Ascending aorta (tissue), 2 donors: ENCODE results near the gene CLASP1. TPM values are rescaled to one million over a fixed set of nuclear protein-coding genes. Genes with fewer than 3 reads are reported as not detected.

Source experiments
- DNase-seq, 2 donors: peaks; one replicate each; pipeline ENCODE4 v3.0.0-alpha.2; 2019; ENCODE audit warnings: low spot score in 2 of 2
- H3K27ac ChIP-seq, 2 donors: fragments of 200-600 bp; sonication (generic); one replicate each; pipeline ENCODE4 v1.5.1; 2016 to 2017; ENCODE audit warnings: mild to moderate bottlenecking in 1 of 2
- H3K27me3 ChIP-seq: fragments of 200-600 bp; sonication (generic); one replicate; pipeline ENCODE4 v1.5.1; 2017
- H3K36me3 ChIP-seq, 2 donors: fragments of 200-600 bp; sonication (generic); one replicate each; pipeline ENCODE4 v1.5.1; 2016
- H3K4me1 ChIP-seq, 2 donors: fragments of 200-600 bp; sonication (generic); one replicate each; pipeline ENCODE4 v1.5.1; 2016 to 2017; ENCODE audit warnings: mild to moderate bottlenecking in 1 of 2
- H3K4me3 ChIP-seq, 2 donors: fragments of 200-600 bp; sonication (generic); one replicate each; pipeline ENCODE4 v1.5.1; 2016 to 2017; ENCODE audit warnings: mild to moderate bottlenecking in 1 of 2
- H3K9me3 ChIP-seq, 2 donors: fragments of 200-600 bp; sonication (generic); one replicate each; pipeline ENCODE4 v1.5.1; 2016
- intact Hi-C: fragments of 100-400 bp; cut with DNase I; formaldehyde crosslinking; loops from one replicate; pipeline ENCODE4 v1.15.1; 2023
- total RNA-seq: library from RNA; depleted of rRNA; stranded (reverse); fragments of >200 nt; gene quantifications from one replicate; pipeline ENCODE4 v1.1.0, GENCODE V29; 2016
- TF ChIP-seq, protein P1 (sequence below), 3 experiments: fragments of 200-600 bp in 2 of 3; fragments of 450-650 bp in 1 of 3; sonication (generic) in 2 of 3; IDR thresholded peaks; one replicate each; pipeline ENCODE4 v1.5.1; 2016 to 2019; ENCODE audit warnings: antibody characterized with exemption in 3 of 3, mild to moderate bottlenecking in 1 of 3, moderate library complexity in 1 of 3

CLASP1 gene
- total RNA-seq, 1 donor from 2014 or later: 78.0 TPM

DNA sequence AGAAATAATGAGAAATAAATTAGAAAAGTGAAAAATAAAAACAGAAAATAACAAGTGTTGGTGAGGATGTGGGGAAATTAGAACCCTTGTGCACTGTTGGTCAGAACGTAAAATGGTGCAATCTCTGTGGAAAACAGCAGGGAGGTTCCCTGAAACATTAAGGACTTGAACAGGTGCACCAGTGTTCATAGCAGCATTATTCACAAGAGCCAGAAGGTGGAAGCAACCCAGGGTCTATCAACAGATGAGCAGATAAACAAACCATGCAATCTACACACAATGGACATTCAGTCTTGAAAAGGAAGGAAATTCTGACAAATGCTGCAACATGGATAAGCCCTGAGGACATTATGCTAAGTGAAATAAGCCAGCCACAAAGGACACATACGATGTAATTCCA lies 306.1 kb downstream of the CLASP1 start:
- no peak for DNase-seq
- Histone ChIP-seq H3K27me3 (no peaks in the 10 kb centered on the region), H3K27ac (no peak overlapping the region), H3K4me1 (no peaks in the 10 kb centered on the region), H3K9me3 (no peaks in the 10 kb centered on the region), H3K36me3 (peaks cover 69 to 90% of the 10 kb centered on the region in 2 donors), H3K4me3 (no peak overlapping the region)
- intact Hi-C loops: no loop called here
- TF ChIP-seq, protein P1, sequence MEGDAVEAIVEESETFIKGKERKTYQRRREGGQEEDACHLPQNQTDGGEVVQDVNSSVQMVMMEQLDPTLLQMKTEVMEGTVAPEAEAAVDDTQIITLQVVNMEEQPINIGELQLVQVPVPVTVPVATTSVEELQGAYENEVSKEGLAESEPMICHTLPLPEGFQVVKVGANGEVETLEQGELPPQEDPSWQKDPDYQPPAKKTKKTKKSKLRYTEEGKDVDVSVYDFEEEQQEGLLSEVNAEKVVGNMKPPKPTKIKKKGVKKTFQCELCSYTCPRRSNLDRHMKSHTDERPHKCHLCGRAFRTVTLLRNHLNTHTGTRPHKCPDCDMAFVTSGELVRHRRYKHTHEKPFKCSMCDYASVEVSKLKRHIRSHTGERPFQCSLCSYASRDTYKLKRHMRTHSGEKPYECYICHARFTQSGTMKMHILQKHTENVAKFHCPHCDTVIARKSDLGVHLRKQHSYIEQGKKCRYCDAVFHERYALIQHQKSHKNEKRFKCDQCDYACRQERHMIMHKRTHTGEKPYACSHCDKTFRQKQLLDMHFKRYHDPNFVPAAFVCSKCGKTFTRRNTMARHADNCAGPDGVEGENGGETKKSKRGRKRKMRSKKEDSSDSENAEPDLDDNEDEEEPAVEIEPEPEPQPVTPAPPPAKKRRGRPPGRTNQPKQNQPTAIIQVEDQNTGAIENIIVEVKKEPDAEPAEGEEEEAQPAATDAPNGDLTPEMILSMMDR (IDR thresholded peaks at IDR 0.05): no peak

DNA sequence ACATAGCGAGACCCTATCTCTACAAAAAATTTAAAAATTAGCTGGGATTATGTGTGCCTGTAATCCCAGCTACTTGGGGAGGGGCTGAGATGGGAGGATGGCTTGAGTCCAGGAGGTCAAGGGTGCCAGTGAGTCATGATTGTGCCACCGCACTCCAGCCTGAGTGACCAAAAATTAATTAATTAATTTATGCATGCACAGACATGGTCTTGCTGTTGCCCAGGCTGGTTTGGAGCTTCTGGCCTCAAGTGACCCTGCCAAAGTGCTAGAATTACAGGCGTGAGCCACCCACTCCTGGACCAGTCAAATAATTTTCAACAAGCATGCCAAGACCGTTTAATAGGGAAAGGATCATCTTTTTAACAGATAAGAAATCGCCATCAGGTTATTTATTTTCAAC lies 306.5 kb downstream of the CLASP1 start:
- DNase-seq: no peak
- intact Hi-C loops: no loop called here
- TF ChIP-seq, protein P1 (IDR thresholded peaks at IDR 0.05): no peak
- H3K9me3 ChIP-seq: no peaks in the 10 kb centered on the region
- no peaks in the 10 kb centered on the region for H3K4me1 ChIP-seq
- no peak overlapping the region for H3K4me3 ChIP-seq
- H3K27ac ChIP-seq: no peak overlapping the region
- peaks cover 68 to 90% of the 10 kb centered on the region in 2 donors for H3K36me3 ChIP-seq
- H3K27me3 ChIP-seq: no peaks in the 10 kb centered on the region

DNA sequence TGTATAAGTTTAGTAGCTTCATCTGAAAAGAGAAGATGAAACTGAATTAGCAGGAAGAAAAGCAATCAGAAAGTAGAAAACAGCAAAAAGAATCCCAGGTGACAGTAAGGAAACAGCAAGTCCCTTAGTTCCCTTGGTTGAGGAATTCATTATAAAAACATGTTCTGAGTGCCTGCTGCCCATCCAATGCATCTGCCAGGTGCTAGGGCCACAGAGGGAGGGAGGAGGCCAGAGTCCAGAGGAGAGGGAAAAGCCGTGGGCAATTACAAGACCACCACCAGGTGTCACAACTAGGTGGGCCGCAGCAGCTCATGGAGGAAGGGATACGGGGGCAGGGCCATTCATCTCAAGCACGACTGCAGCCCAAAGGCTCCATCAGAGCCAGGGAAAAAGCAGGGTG lies 308.3 kb downstream of the CLASP1 start:
- Histone ChIP-seq H3K9me3 (no peaks in the 10 kb centered on the region), H3K36me3 (peaks cover 49 to 74% of the 10 kb centered on the region in 2 donors), H3K27ac (no peak overlapping the region), H3K27me3 (no peaks in the 10 kb centered on the region), H3K4me3 (no peak overlapping the region), H3K4me1 (no peaks in the 10 kb centered on the region)
- no peak for DNase-seq
- TF ChIP-seq, protein P1 (IDR thresholded peaks at IDR 0.05): no peak
- intact Hi-C loops: no loop called here

DNA sequence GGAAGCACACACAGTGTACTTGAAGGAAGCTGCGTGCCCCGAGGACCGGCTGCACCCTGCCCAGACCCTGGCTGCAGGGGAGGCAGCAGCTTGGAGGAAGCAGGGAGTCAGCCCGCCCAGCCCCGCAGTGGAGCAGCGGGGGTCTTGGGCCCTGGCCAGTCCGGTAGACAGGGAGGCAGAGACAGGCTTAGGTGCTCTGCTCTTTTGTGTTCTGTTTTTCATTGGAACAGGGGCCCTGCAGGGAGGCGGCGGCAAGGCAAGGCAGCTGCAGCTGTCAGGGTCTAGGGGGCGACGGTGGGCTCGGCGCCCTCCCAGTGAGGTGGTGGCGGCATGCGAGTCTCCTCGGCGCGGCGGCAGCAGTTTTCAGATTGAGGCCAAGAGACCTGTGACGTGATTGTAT lies 311.0 kb downstream of the CLASP1 start:
- TF ChIP-seq, protein P1 (IDR thresholded peaks at IDR 0.05): no peak
- Histone ChIP-seq H3K4me3 (no peak overlapping the region), H3K9me3 (no peaks in the 10 kb centered on the region), H3K4me1 (no peaks in the 10 kb centered on the region), H3K27me3 (no peaks in the 10 kb centered on the region), H3K36me3 (peaks cover 32 to 50% of the 10 kb centered on the region in 2 donors), H3K27ac (no peak overlapping the region)
- no peak for DNase-seq
- intact Hi-C loops: no loop called here

DNA sequence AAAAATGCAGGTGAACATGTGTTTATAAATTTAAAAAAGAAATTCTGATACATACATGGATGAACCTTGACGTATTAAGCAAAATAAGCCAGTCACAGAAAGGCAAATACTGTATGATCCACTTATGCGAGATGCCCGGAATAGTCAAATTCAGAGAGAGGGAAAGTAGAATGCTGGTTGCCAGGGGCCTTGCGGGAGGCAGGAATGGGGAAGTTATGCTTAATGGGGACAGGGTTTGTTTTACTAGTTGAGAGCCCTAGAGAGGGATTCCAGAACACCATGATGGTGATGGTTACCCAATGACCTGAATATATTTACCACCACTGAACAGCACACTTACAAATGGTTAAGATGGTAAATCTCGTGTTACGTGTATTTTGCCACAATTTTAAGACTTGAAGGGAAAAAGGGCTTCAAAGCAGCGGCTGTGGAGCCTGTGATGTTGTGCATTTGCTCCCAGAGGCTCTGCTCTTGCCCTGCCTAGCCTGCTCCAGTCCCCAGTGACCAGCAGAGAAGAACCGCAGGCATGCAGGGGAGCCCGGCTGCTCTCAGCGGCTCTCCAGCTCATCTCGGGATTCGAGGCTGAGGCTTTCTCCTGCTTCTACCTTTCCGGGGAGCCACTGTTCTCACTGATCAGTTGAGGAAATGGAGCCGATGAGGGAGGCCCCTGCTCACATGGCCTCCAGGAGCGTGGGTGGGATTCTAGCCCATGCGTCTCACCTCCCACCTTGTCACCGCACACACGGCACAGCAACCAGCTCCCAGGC lies 312.6 kb downstream of the CLASP1 start:
- TF ChIP-seq, protein P1 (IDR thresholded peaks at IDR 0.05): no peak
- Histone ChIP-seq H3K36me3 (peaks cover 32 to 41% of the 10 kb centered on the region in 2 donors), H3K9me3 (no peaks in the 10 kb centered on the region), H3K27ac (no peak overlapping the region), H3K4me3 (no peak overlapping the region), H3K4me1 (no peaks in the 10 kb centered on the region), H3K27me3 (no peaks in the 10 kb centered on the region)
- peak in 1 of 2 donors; percentile 33 for DNase-seq
- intact Hi-C loops: no loop called here
